Activated CD4-positive, CD25-positive, alpha-beta regulatory T cell treated with anti-CD3 and anti-CD28 coated beads, Interleukin-2, amount 50 U/mL, for 16 hours (primary cell): ENCODE measurements around the gene PSMC1.
"Not testable (repeated sequence)": the region's sequence is repeated elsewhere in the genome, so short reads cannot be mapped to it uniquely, and the experiment has no call there.

ENCODE experiments used
- DNase-seq: peaks from one replicate; pipeline ENCODE4 v3.0.0-alpha.2; 2020; ENCODE audit warnings: low read depth, low spot score

PSMC1 gene

DNA sequence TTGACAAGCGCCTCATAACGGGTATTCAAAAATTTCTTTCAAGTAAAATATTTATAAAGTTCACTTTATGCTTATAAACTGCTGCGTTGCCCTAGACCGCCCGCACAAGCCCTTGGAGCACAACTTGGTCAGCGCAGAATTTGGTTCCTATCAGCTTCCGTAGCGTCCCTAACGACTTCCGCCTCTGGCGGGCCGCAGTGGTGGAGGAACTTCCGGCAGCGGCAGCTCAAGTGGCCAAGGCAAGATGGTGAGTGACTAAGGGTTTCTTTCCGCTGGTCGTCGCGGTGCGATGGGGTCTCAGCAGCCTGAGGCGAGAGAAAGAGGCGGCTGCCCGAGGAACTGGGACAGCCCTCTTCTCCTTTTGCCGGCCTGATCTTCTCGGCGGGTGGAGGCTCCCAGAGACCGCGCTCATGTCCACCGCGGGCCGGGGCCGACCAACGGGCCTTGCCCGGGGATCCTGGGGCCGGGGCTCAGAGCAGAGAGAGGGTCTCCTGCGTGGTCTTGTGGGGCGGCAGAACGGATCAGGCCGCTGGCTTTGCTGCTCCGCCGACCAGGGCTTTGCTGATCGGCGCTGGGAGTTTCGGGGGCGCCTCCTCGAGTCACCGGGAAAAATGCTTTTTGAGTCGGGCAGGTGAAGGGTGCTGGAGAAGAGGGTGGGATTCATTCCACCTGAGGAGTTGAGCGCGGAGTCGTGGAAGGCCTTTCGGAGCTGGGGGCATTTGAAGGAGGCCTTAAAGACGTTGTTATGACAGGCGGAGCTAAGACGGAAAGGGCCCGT lies at the start of gene PSMC1:
PSMC1 (plus strand) TSS at position 200 of the 778 bp plus-strand sequence; CDS start at position 245, 45 bp downstream.
- DNase-seq, result peak; percentile 76

DNA sequence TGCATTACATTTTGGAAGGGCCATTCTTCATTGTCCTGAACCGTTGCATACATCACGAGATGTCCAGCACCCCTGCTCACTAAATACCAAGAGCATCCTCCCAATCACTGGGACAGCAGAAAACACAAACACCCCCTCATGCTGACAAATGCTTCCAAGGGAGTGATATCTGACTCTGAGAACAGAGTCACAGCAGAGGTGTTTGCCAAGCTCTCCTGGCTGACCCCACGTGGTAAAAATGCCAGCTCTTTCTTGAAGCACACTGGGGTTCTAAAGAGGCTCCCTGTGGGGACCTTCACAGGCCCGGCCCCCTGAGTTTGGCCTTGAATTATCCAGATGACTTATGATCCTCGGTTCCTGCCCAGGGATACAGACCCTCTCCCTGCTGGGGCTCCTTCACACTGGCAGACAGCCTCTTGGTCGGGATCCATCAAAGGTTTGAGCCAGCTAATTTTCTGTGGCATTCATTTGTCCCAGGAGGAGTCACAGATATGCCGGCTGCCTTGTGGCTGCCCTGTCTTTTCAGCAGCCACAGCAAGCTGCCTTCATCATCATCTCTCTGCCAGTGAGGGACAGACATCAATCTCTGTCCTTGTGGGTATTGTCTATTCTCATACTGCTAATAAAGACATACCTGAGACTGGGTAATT lies 43.1 kb upstream of the PSMC1 start:
- DNase-seq, result no peak

DNA sequence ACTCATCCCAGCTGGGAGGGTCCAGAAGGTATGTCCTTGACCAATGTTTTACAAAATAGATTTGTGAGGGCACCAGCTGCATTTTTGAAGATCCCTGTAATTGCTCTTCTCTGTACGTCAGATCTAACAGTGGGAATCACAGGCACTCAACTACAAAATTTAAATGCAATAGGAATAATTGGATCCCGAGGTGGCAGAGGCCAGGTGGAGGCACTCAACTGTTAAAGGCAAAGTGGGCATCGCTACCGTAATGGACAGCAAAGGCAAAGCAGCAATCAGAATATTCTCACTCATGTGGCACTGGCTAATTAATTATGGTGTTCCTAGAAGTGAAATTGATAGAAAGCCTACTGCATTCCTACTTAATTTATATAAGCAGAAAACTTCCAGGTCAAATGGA lies 27.9 kb upstream of the PSMC1 start:
- no peak for DNase-seq

DNA sequence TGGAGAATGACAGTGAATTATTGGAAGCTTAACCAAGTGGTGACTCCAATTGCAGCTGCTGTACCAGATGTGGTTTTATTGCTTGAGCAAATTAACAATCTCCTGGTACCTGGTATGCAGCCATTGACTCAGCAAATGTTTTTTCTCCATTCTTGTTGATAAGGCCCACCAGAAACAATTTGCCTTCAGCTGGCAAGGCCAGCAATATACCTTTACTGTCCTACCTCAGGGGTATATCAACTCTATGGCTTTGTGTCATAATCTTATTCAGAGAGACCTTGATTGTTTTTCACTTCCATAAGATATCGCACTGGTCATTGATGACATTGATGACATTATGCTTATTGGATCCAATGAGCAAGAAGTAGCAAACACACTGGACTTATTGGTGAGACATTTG lies 26.4 kb upstream of the PSMC1 start:
- not testable (repeated sequence) for DNase-seq

DNA sequence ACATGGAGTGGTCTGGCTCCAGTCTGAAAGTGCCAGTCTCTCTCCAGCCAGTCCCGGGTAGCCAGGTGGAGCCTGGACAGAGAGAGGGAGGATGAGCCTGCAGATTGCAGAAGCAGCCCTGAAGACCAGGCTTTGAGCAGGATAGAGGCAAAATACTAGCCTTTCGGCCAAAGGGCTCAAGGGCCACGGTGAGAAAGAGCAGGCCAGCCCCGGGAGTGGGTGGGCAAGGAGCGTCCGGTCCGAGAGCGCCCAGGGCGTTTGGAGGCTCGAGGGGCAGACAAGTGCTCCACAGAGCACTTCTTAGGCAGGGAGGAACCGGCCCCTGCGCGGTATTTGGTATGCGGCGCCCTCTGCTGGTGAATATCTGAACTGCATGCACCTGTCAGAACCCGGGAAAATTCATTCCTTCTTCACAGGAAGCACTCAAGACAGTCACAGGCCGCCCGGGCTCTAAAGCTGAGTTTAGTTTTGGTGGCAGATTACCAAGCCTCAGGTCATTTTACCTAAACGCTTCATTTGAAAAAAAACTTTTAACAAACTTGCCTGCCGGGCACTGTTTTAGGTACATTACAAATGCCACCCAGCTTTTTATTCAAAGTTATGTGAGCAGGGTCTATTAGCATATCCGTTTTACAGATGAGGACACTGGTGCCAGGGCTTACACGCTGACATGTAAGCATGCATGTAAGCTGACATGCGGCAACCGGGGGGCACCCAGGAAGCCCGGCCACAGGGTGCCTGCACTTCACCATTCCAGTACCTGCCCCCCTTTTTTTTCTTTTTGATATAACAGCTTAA lies 21.0 kb upstream of the PSMC1 start:
- peak; percentile 38 for DNase-seq

DNA sequence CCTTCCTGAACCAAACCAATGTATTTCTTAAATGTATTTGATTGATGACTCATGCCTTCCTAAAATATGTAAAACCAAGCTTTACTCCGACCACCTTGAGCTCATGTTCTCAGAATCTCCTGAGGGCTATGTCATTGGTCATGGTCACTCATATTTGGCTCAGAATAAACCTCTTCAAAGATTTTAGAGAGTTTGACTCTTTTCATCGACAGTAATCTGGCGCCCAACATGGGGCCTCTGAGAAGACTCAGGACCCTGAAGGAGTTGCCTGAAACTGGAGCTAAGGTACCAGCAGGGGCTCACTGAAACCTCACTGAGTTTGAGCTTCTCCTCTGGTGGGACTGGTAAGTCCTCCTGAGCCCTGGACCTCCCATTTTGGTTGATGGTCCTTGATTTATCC lies 17.2 kb upstream of the PSMC1 start:
- no peak for DNase-seq

DNA sequence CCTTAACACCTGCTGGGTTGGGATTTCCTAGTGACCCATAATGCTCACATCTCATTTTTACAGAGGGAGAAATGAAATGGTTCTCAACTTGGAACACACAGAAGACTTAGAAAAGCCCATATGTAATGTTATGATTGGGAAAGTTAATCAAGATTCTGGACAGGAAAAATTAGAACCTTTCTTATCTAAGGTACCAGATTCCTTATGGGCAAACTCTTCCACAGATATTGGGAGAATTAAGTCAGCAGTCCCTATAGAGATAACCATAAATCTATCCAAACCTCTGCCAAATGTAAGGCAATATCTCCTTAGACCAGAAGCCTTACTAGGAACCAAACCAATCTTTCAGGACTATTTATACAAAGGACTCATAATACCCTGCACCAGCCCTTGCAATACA lies 13.9 kb upstream of the PSMC1 start:
- no peak for DNase-seq

DNA sequence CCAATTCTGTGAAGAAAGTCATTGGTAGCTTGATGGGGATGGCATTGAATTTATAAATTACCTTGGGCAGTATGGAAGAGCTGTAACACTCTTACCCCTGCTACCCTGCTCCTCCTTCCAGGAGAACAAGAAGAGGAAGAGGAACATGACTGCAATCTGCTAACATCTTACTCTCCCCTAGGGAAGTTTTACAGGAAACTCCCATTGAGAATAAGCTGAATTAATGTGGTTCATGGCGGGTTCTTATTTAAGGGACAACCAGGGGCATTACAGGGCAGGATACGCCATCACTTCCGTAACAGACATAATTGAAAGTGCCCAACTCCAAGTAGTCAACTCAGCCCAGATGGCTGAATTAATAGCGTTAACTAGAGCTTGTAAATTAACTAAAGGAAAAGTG lies 9.4 kb upstream of the PSMC1 start:
- DNase-seq, result no peak

DNA sequence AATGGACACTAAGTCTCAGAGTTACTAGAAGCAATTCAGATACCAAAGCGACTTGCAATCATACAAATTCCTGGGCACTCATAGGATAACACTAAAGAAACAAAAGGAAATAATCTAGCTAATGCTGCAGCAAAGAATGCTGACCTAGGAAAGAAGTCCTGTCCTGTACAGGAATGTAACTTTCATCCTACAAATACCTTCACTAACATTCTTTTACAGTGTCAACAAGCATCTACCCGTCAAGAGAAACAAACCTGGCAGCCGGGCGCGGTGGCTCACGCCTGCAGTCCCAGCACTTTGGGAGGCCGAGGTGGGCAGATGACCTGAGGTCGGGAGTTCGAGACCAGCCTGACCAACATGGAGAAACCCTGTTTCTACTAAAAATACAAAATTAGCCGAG lies 8.9 kb upstream of the PSMC1 start:
- not testable (repeated sequence) for DNase-seq

DNA sequence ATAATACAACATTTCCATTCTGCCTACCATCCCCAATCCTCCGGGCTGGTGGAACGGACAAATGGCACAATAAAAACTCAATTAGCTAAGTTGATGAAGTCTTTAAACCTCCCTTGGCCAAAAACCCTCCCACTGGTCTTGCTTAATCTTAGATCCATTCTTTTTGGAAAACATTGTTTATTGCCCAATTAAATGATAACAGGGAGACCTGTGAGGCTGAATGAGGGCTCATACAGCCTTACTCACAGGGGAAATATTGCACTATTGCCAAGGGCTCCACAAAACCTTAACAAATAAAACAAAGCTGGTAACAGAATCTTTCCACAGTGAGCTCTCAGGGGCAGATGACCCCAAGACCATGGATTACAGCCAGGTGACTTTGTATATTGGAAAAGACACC lies 7.8 kb upstream of the PSMC1 start:
- no peak for DNase-seq

DNA sequence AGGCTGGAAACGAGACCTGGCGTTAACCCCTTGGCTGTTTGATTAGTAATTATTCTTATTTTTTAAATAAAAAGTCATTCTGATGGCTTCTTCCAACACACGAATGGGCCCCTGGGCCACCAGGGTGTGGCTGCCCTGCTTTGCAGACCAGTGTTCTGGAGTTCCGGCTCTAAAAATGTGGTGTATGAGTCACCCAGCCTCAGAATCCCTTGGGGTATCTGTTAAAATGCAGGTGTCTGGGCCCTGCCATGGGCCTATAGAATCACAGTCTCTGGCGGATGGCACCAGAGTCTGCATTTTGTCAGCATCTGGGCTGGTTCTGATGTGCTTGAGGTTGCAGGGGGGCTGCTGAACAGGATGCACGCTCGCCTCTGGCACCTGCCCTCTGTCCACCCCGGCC lies 2.5 kb upstream of the PSMC1 start:
- no peak for DNase-seq

DNA sequence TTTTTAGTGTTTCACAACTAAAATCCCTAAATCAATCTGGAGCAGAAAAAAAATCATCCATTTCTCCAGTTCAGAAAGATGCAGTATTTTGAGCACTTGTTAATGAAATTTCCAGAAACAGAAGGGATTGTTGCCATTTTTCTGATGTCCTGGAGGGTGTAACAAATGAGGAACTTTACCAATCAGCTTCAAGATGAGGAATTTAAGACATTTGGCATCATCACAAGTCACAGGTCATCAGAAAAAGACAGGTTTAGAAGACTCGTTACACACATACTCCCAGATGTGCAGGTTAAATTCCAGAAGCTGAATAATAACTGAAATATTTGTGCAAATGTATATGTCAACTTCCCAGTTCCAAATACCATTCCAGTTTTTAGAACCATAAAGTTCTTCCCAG lies 482 bp upstream of the PSMC1 start:
- no peak for DNase-seq

DNA sequence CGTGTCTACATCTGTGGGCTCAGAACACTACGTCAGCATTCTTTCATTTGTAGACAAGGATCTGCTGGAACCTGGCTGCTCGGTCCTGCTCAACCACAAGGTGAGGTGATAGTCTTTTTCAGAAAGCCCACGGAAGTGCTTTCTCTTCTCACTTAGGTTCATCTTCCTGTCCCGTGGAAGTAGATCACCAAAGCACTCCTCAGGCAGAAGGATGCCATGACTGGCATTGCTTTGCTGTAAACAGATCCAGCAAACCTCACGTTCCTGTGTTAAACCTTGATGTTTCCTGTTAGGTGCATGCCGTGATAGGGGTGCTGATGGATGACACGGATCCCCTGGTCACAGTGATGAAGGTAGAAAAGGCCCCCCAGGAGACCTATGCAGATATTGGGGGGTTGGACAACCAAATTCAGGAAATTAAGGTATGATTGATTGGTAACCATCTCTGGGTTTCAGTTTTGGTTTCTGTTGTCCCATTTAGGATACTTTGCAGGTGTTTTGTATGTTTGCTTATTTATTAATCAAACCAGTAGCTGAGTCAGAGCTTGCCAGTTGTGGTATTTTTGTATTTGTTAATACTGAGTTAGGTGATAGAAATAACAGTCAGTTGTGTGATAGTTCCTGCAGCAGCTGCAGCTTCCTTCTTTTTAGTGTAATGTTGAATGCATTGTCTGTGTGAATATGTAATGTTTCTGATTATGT lies 7.5 kb downstream of the PSMC1 start:
- no peak for DNase-seq

DNA sequence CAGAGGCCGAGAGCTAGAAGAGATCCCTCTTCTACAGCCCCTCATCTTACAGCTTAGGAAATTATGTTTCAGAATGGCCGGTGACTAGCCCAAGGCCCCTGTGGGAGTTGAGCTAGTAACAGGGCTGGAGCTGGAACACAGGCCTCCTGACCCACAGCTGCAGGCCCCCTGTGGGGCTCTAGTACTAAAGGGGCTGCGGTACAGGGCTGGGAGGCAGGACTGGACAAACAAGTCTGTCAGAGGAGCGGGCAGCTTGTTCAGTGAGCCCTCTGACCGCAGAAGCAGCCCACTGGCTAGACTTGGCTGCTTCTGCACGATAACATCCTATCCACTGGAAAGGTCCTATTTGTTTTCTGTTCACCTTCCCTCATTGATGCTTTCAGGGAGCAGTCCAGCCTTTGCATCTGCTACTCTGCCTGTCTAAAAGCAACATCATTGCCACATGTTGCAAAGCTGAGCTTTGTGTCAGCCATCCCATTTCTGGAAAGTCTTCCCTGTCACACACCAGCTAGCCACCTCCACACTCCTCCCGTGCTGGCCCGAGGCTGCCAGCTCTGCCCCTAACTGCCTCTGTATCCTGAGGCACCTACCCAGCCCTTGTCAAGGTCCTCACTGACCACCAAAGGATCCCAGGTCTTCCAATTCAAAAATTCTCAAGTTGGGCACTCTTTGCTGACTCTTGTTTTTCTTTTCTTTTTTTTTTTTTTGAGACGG lies 10.2 kb downstream of the PSMC1 start:
- DNase-seq, result no peak

DNA sequence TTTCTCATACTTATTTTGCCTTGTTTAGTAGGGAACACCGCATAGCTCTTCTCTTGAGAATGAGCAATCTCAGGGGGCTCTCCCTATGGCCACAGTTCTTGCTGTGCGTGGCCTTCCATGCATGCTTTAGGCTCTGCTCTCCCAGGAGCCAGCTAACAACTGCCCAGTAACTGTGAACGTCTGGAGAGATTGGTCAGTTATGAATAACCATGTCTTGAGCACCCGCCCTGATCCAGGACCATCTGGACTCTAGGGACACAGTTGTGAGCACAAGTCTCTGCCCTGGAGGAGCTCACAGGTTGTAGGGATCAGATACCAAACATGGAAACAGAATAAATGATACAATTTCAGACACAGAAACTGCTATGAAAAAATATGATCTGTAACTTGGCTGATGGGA lies 12.1 kb downstream of the PSMC1 start:
- no peak for DNase-seq

DNA sequence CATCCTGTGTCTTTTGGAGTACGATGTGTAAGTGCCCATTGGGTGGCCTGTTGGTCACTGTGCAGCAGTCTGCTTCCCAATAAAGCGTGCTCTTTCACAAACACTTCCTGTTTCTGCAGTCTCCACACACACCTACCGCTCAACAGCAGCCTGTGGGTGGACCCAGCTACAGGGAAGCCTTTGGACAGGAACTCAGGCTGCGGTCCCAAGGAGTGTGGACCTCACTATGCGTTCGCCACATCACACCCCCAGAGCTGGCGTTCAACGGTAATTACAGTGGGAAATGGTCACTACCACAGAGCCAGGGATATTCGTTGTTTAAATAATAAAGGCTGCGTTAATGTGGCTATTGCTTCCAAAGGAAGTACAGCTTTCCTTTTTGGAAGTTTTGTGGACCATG lies 16.2 kb downstream of the PSMC1 start:
- no peak for DNase-seq

DNA sequence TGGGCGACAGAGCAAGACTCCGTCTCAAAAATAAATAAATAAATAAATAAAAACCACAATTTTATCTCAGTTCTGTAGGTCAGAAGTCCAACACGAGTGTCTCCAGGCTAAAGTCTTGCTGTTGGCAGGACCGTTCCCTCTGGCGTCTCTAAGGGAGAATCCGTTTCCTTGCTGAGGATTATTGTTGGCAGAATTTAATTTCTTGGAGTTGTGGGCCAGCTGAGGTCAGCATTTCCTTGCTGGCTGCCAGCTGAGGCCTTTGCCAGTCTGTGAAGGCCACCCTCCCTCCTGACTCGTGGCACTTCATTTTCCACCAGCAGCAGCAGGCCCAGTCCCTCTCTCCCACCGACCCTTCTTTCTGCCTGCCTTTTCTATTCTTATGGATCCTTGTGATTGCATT lies 17.2 kb downstream of the PSMC1 start:
- DNase-seq, result no peak

DNA sequence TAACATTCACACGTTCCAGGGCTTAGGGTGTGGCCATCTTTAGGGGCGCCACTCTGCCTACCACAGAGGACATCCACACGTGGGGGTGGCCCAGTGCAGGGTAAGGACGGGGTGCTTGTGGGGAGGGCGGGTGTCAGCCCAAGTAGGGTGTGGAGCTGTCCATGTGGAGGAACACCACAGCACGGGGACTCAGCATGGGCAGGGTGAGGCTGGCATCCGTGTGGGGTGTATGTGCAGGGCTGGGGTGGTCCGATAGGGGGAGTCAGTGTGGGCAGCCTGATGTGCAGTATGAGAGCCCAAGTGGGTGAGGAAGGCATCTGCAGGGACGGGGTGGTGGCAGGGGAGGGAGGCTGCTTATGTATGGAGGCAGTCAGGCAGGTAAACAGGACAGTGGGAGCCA lies 17.7 kb downstream of the PSMC1 start:
- DNase-seq, result no peak

DNA sequence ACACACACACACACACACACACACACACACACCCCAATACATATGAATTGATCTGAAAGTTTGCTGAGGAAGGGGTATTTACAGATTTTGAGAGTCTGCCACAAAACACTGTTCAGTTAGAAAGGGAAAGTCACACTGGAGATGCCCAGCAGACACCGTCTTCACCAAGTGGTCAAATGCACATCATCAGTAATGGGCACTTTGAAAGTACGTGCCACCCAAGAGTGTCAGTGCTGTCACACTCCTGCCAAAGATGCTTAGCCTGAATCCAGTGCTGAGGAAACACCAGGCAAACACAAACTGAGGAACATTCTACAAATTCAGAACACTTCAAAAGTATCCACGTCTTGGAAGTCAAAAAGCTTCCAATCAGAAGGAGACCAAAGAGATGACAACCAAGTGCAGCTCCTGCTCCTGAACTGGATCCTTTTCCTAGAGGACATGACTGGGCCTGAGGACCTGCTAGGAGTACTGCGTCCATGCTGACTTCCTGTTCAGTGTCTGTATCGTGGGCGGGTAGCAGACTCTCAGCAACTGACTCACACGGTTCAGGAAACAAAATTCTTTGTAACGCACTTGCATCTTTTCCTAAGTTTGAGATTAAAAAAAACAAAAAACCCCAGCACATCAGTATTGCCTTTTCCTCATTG lies 18.6 kb downstream of the PSMC1 start:
- DNase-seq, result no peak

DNA sequence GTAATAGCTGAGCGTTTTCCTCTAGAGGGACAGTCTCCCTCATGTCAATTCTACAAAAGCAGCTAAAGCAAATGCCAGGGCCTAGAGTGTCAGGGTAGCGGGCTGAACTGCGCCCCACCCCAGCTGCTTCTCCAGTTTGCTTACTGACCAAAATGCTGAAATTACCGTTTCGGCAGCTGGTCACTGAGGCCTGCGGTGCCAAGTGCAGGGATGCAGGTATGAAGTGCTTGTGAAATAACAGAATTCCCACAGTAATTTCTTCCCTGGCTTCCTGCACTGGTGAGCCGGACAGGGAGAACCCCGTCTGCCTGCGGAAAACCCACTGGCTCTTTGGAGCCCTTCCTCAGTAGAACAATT lies 19.1 kb downstream of the PSMC1 start:
- DNase-seq, result no peak

DNA sequence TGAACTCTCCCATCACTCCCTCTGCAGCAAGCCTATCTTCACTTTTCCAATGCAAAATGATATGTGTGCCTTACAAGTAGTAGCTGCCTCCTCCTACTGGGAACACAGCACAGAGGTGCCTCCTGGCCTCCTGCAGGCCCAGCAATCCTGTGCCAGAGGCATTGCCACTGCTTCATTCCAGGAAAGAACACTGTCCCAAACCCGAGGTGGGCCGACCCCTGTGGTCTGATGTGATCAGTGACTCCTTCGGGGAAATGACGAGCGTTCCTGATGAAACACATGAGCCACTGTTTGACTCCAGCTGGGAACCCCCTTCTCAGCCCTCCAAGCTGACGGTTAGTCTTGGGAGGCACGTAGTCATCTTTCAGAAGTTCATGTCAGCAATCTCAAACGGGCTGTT lies 19.5 kb downstream of the PSMC1 start:
- DNase-seq, result no peak
